Umbilical cord (tissue), 2 donors: ENCODE measurements around the gene NR2E3. TPM values are rescaled to one million over a fixed set of nuclear protein-coding genes. Genes with fewer than 3 reads are reported as not detected.

Source experiments
- DNase-seq: peaks from one replicate; pipeline ENCODE4 v3.0.0-alpha.2; 2015; ENCODE audit warnings: low spot score
- total RNA-seq: library from RNA; depleted of rRNA; stranded (reverse); fragments of >200 nt; gene quantifications from one replicate; pipeline ENCODE4 v1.2.3, GENCODE V29; 2014; ENCODE audit warnings: low replicate concordance; ENCODE audit not compliant: insufficient read depth

NR2E3 gene
- total RNA-seq, result not detected

GRCh38 chr15:71810256-71811035 is at the start of gene NR2E3:
TSS of gene NR2E3 (plus strand) at chr15:71810554. CDS start at chr15:71810744, 190 bp downstream.
- DNase-seq, result no peak

- no peak for DNase-seq
Observed at GRCh38 chr15:71760852-71761251, 49.5 kb upstream of the NR2E3 start.

- DNase-seq, result no peak
Observed at GRCh38 chr15:71761649-71762048, 48.7 kb upstream of the NR2E3 start.

GRCh38 chr15:71768184-71768583 is 42.2 kb upstream of the NR2E3 start:
- DNase-seq, result no peak

GRCh38 chr15:71773206-71773859 is 37.0 kb upstream of the NR2E3 start:
- no peak for DNase-seq

- no peak for DNase-seq
Observed at GRCh38 chr15:71775856-71776255, 34.5 kb upstream of the NR2E3 start.

GRCh38 chr15:71776304-71776703 is 34.0 kb upstream of the NR2E3 start:
- no peak for DNase-seq

GRCh38 chr15:71777216-71777943 is 33.0 kb upstream of the NR2E3 start:
- no peak for DNase-seq

GRCh38 chr15:71779073-71779797 is 31.1 kb upstream of the NR2E3 start:
- DNase-seq, result no peak

GRCh38 chr15:71780115-71780976 is 30.0 kb upstream of the NR2E3 start:
- DNase-seq, result peak; percentile 31

- no peak for DNase-seq
Observed at GRCh38 chr15:71781179-71781964, 29.0 kb upstream of the NR2E3 start.

- DNase-seq, result no peak
Observed at GRCh38 chr15:71781965-71782265, 28.4 kb upstream of the NR2E3 start.

GRCh38 chr15:71782422-71783165 is 27.8 kb upstream of the NR2E3 start:
- DNase-seq, result no peak

GRCh38 chr15:71784719-71785118 is 25.6 kb upstream of the NR2E3 start:
- no peak for DNase-seq

GRCh38 chr15:71785996-71786395 is 24.4 kb upstream of the NR2E3 start:
- no peak for DNase-seq

- no peak for DNase-seq
Observed at GRCh38 chr15:71786673-71787072, 23.7 kb upstream of the NR2E3 start.

- DNase-seq, result no peak
Observed at GRCh38 chr15:71788646-71789579, 21.4 kb upstream of the NR2E3 start.

- no peak for DNase-seq
Observed at GRCh38 chr15:71789616-71790015, 20.7 kb upstream of the NR2E3 start.
